ENCODE results near the gene KLHL3.

Gene KLHL3

GRCh38 chr5:137750436-137750835 is 14.5 kb upstream of the KLHL3 start:
- DNase-seq (ENCODE audit: low read depth): no peak
- no peak overlapping the region for H3K4me3 ChIP-seq (ENCODE audit: low read depth, low read length)

GRCh38 chr5:137747848-137748247 is 12.0 kb upstream of the KLHL3 start:
- H3K4me3 ChIP-seq (ENCODE audit: low read depth, low read length): no peak overlapping the region
- DNase-seq (ENCODE audit: low read depth): no peak

- no peak for DNase-seq (ENCODE audit: low read depth)
- H3K4me3 ChIP-seq (ENCODE audit: low read depth, low read length): no peak overlapping the region
These were observed 7.2 kb upstream of the KLHL3 start for GRCh38 chr5:137743031-137743640.

GRCh38 chr5:137741718-137742117 is 5.8 kb upstream of the KLHL3 start:
- no peak for DNase-seq (ENCODE audit: low read depth)
- no peak overlapping the region for H3K4me3 ChIP-seq (ENCODE audit: low read depth, low read length)

- DNase-seq (ENCODE audit: low read depth): no peak
- no peak overlapping the region for H3K4me3 ChIP-seq (ENCODE audit: low read depth, low read length)
These were observed 3.8 kb upstream of the KLHL3 start for GRCh38 chr5:137739737-137740136.

GRCh38 chr5:137738947-137739346 is 3.1 kb upstream of the KLHL3 start:
- no peak for DNase-seq (ENCODE audit: low read depth)
- no peak overlapping the region for H3K4me3 ChIP-seq (ENCODE audit: low read depth, low read length)

GRCh38 chr5:137737349-137738131 is 1.7 kb upstream of the KLHL3 start:
- H3K4me3 ChIP-seq (ENCODE audit: low read depth, low read length): no peak overlapping the region
- peak; percentile 62 for DNase-seq (ENCODE audit: low read depth)

- no peak for DNase-seq (ENCODE audit: low read depth)
- no peak overlapping the region for H3K4me3 ChIP-seq (ENCODE audit: low read depth, low read length)
These were observed 607 bp upstream of the KLHL3 start for GRCh38 chr5:137736496-137736895.

DNA sequence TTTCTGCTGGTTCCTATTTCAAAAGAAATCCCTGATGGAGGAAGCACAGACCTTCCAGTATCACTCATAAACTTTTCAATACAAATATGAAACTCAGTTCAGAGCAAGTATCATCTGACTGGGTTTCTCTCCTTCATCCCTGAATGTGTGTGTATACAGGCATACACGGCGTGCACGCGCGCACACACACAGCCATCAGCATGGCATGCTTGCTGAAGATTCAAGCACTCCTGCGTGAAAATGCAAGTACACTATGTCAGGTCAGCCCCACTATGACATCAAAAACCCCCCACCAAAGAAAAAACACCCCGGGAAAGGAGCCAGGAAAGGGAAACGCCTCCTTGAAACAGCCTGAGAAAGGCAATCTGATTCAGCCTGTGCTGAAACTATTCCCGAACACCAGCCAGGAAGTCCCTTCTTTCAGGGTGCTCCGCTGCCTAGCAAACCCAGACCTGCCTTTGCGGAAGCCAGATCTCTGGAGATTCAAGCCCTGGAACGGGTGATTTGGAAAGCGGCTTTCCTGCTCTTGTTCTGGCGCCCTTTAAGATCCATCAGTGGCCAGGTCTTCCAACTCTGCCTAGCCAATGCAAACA is 831 bp downstream of the KLHL3 start:
- peak overlapping the region; percentile 56 for H3K4me3 ChIP-seq (ENCODE audit: low read depth, low read length)
- DNase-seq (ENCODE audit: low read depth): no peak

DNA sequence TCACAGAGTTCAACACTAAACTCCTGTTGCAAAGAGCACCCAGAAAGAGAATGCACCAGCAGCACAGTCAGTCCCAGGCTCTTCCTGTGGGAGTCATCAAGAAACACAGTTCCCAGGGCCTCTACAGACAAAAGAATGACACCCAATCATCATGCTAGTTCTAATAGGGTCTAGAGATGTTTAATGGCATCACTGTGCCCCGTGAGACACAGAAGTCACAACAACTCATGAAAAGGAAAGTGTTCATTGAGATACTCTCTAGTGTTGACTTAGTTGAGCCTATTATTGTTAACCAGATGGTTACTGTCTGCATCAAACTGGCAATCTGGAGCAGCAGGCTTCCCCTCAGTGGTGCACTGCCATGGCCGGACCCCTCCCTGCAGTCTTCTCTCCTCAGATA is 1.6 kb downstream of the KLHL3 start:
- no peak for DNase-seq (ENCODE audit: low read depth)

GRCh38 chr5:137733922-137734321 is 2.0 kb downstream of the KLHL3 start:
- no peak for DNase-seq (ENCODE audit: low read depth)
- H3K4me3 ChIP-seq (ENCODE audit: low read depth, low read length): peak overlapping the region; percentile 56

More for the DNA sequence above, 1.6 kb downstream of the KLHL3 start:
- peak overlapping the region; percentile 56 for H3K4me3 ChIP-seq (ENCODE audit: low read depth, low read length)

- DNase-seq (ENCODE audit: low read depth): no peak
- H3K4me3 ChIP-seq (ENCODE audit: low read depth, low read length): no peak overlapping the region
These were observed 2.9 kb downstream of the KLHL3 start for GRCh38 chr5:137733006-137733405.

DNA sequence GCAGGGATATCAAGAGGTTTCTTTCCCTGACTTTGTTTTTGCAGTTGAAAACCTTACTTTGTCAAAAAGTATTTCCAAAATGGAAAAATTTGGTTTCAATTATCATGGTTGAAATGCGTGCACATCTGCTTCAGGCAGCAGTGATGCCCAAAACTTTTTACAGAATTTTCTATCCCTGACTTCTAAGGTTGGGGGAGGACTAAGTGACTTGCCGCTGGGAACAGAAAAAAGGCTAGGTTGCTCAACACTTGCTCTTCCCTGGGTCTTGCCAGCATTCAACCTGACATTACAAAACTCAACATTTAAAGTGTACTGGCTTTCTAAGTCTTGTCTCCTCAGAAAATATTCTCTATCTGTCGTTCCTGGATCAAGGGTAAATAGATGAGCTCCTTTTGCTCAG is 4.7 kb downstream of the KLHL3 start:
- H3K4me3 ChIP-seq (ENCODE audit: low read depth, low read length): no peak overlapping the region
- no peak for DNase-seq (ENCODE audit: low read depth)

GRCh38 chr5:137730336-137730735 is 5.6 kb downstream of the KLHL3 start:
- DNase-seq (ENCODE audit: low read depth): no peak
- no peak overlapping the region for H3K4me3 ChIP-seq (ENCODE audit: low read depth, low read length)

GRCh38 chr5:137728048-137728447 is 7.8 kb downstream of the KLHL3 start:
- H3K4me3 ChIP-seq (ENCODE audit: low read depth, low read length): no peak overlapping the region
- DNase-seq (ENCODE audit: low read depth): no peak

DNA sequence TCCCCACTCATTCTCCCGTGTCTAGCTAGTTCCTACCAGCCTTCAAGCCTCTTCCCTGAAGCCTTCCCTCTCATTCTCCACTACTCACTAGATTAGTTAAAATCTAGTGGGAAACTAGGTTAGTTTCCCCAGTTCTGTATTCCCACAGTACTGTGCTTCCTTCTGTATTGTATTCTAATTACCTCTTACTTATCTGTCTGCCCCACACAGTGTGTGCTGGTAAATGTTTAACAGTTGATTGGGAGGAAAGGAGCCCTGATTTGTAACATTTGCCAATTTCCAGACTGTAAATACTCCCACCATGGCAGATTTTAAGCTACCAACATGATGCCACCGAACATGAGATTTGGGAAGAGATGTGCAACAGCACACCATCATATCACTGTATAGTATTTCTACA is 8.3 kb downstream of the KLHL3 start:
- no peak overlapping the region for H3K4me3 ChIP-seq (ENCODE audit: low read depth, low read length)
- no peak for DNase-seq (ENCODE audit: low read depth)

DNA sequence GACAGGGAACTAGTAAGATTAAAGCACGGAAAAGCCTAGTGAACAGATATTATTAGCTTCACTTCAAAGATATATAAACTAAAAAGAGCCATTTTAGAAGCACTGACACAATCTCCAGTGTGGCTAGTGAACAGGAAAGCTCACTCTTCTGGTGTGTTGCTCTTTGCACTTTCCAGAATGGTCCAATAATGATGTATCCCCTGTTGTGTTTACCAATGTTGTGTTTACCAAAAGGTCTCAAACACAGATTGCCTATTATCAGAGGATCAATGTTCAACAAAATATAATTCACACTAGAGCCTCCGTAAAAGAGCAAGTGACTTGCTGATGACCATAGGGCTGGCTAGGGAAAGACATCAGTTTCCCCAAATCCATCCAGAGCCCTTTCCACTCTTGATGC is 11.6 kb downstream of the KLHL3 start:
- H3K4me3 ChIP-seq (ENCODE audit: low read depth, low read length): no peak overlapping the region
- DNase-seq (ENCODE audit: low read depth): no peak

- no peak overlapping the region for H3K4me3 ChIP-seq (ENCODE audit: low read depth, low read length)
These were observed 17.3 kb downstream of the KLHL3 start for GRCh38 chr5:137718611-137719010.

DNA sequence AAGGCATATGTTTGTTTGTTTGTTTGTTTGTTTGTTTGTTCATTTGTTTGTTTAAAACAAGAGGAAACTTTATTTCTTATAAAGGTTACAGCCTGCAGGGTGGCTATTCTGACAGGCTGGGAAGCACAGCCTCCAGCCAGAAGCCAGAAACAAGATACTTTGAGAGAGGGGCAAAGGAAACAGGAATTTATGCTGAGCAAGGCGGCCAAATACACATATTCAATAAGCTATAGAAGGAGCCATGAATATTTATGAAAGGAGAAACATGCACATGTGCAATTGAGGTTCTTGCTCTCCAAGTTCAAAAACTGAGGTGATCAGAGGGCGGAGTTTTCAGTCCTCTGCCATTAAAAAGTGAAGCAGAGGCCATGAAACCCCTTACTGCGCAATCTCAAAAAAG is 19.6 kb downstream of the KLHL3 start:
- no peak overlapping the region for H3K4me3 ChIP-seq (ENCODE audit: low read depth, low read length)
- DNase-seq (ENCODE audit: low read depth): no peak

More at GRCh38 chr5:137718611-137719010, 17.3 kb downstream of the KLHL3 start:
- DNase-seq (ENCODE audit: low read depth): no peak

- H3K4me3 ChIP-seq (ENCODE audit: low read depth, low read length): no peak overlapping the region
- DNase-seq (ENCODE audit: low read depth): no peak
These were observed 20.4 kb downstream of the KLHL3 start for GRCh38 chr5:137715456-137715855.

DNA sequence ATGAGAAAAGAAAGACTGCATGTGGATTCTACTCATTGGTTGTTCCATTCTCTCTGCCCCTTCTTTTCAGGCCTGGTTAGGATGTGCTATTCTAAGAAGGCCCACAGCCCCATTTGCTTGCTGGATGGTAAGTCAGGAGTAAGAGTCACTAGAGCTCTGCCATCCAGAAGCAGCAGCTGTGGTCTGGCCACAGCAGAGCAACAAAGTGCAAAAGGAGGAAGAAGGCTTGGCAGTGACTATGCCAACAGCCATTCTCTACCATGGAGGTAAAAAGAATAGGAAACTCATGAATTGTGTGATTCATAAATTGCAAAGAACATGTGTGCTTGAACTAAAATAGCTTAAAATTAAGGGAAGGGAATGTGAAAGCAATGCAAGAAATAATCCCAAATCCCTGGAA is 20.9 kb downstream of the KLHL3 start:
- DNase-seq (ENCODE audit: low read depth): no peak
- H3K4me3 ChIP-seq (ENCODE audit: low read depth, low read length): no peak overlapping the region
